Muscle layer of duodenum (tissue), 2 donors: Measurements from ENCODE around the gene DSCAM.

Source experiments
- H3K27ac ChIP-seq: one replicate; pipeline ENCODE4 v1.7.0; 2013; ENCODE audit warnings: mild to moderate bottlenecking, low read length
- H3K27me3 ChIP-seq: one replicate; pipeline ENCODE4 v1.7.0; 2013; ENCODE audit warnings: low read depth, mild to moderate bottlenecking, control low read depth, low read length
- H3K36me3 ChIP-seq, 2 donors: one replicate each; pipeline ENCODE4 v1.7.0; 2013; ENCODE audit warnings: low read length in 2 of 2, control low read depth in 1 of 2, mild to moderate bottlenecking in 1 of 2; ENCODE audit not compliant: insufficient read depth in 2 of 2, control insufficient read depth in 1 of 2
- H3K4me1 ChIP-seq, 2 donors: one replicate each; pipeline ENCODE4 v1.7.0; 2013; ENCODE audit warnings: low read length in 2 of 2, mild to moderate bottlenecking in 2 of 2, control low read depth in 1 of 2, moderate library complexity in 1 of 2; ENCODE audit not compliant: insufficient read depth in 2 of 2, control insufficient read depth in 1 of 2
- H3K4me3 ChIP-seq, 2 donors: one replicate each; pipeline ENCODE4 v1.7.0; 2013; ENCODE audit warnings: low read length in 2 of 2, low read depth in 1 of 2, mild to moderate bottlenecking in 1 of 2
- H3K9me3 ChIP-seq, 2 donors: one replicate each; pipeline ENCODE4 v1.7.0; 2013; ENCODE audit warnings: low read length in 2 of 2, control low read depth in 1 of 2, mild to moderate bottlenecking in 1 of 2; ENCODE audit not compliant: control insufficient read depth in 1 of 2
- donor health status: healthy.

DSCAM gene

GRCh38 chr21:40681164-40681859 is 165.6 kb downstream of the DSCAM start:
- Histone ChIP-seq H3K4me3 (no peak overlapping the region), H3K27me3 (no peaks in the 10 kb centered on the region), H3K9me3 (peaks cover 0 to 4% of the 10 kb centered on the region in 2 donors), H3K36me3 (no peaks in the 10 kb centered on the region), H3K27ac (no peak overlapping the region), H3K4me1 (no peaks in the 10 kb centered on the region)

- Histone ChIP-seq H3K9me3 (peaks cover 0 to 4% of the 10 kb centered on the region in 2 donors), H3K4me1 (no peaks in the 10 kb centered on the region), H3K36me3 (no peaks in the 10 kb centered on the region), H3K27me3 (no peaks in the 10 kb centered on the region), H3K4me3 (no peak overlapping the region), H3K27ac (no peak overlapping the region)
Measured at GRCh38 chr21:40680311-40680710, 166.6 kb downstream of the DSCAM start.

DNA sequence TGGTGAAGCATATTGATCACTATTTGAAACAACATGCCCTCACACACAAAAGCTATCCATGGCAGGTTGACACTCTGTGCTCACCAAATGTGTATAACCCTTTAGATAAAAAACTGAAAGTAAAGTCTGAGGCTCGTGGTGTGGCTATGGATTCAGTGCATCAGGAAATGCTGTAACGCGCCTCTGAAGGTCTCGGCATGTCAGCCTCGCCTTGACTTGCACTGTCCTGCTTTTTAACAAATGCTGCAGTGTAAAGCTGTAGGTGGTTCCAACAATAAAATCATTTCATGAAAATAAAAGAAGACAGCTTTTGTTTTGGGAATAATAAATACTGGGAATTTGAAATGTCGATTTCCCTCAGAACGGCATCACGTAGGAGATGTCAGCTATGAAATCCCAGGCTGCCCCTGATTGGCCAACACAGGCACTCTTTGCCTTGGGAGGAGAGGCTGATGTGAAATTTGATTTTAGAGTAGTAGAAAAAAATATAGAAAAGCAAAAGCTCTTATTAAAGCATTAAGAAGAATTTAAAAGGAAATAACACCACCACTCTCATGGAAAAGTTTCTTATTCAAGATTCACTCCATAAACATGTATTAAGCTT is 168.2 kb downstream of the DSCAM start:
- peaks cover 0 to 4% of the 10 kb centered on the region in 2 donors for H3K9me3 ChIP-seq
- H3K36me3 ChIP-seq: no peaks in the 10 kb centered on the region
- H3K27me3 ChIP-seq: no peaks in the 10 kb centered on the region
- H3K4me3 ChIP-seq: no peak overlapping the region
- no peaks in the 10 kb centered on the region for H3K4me1 ChIP-seq
- H3K27ac ChIP-seq: no peak overlapping the region

DNA sequence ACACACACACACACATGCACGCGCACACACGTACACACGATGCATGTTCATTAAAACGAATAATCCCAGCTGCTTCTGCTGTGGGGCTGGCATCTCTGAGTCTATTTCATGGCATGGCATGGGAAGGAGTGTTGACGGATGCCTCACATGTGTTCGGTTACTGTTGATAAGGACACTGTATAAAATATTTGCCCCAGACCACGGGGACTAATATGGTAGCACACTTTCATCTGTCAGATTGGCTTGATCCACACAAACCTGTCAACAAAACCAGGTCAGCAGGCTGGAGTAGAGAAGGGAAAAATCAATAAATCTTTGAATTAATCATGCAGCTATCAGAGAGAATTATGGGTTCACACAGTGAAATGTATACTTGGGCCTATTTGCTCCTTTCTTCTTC is 171.9 kb downstream of the DSCAM start:
- no peaks in the 10 kb centered on the region for H3K36me3 ChIP-seq
- no peaks in the 10 kb centered on the region for H3K27me3 ChIP-seq
- no peak overlapping the region for H3K4me3 ChIP-seq
- no peaks in the 10 kb centered on the region for H3K9me3 ChIP-seq
- no peaks in the 10 kb centered on the region for H3K4me1 ChIP-seq
- no peak overlapping the region for H3K27ac ChIP-seq

GRCh38 chr21:40672602-40673001 is 174.4 kb downstream of the DSCAM start:
- no peak overlapping the region for H3K27ac ChIP-seq
- H3K4me3 ChIP-seq: no peak overlapping the region
- H3K36me3 ChIP-seq: no peaks in the 10 kb centered on the region
- H3K9me3 ChIP-seq: no peaks in the 10 kb centered on the region
- no peaks in the 10 kb centered on the region for H3K4me1 ChIP-seq
- H3K27me3 ChIP-seq: no peaks in the 10 kb centered on the region

DNA sequence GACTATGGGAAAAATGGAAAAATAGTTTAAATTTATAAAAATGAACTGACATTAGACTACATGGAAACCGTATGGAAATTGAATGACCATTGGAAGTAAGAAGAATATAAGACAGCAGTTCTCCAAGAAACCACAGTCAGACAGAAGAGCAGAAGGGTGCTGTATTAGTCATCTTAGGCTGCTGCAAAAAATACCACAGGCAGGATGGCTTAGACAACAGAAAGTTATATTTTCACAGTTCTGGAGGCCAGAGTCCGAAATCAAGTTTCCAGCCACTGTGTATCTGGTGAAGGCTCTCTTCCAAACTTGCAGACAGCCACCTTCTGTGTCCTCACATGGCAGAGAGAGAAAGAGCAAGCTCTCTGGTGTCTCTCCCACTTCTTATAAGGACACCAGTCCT is 175.2 kb downstream of the DSCAM start:
- no peaks in the 10 kb centered on the region for H3K9me3 ChIP-seq
- H3K4me3 ChIP-seq: no peak overlapping the region
- H3K36me3 ChIP-seq: no peaks in the 10 kb centered on the region
- H3K27me3 ChIP-seq: no peaks in the 10 kb centered on the region
- H3K4me1 ChIP-seq: no peaks in the 10 kb centered on the region
- no peak overlapping the region for H3K27ac ChIP-seq

- Histone ChIP-seq H3K27me3 (no peaks in the 10 kb centered on the region), H3K4me3 (no peak overlapping the region), H3K4me1 (no peaks in the 10 kb centered on the region), H3K27ac (no peak overlapping the region), H3K9me3 (no peaks in the 10 kb centered on the region), H3K36me3 (no peaks in the 10 kb centered on the region)
Measured at GRCh38 chr21:40668555-40669275, 178.2 kb downstream of the DSCAM start.

DNA sequence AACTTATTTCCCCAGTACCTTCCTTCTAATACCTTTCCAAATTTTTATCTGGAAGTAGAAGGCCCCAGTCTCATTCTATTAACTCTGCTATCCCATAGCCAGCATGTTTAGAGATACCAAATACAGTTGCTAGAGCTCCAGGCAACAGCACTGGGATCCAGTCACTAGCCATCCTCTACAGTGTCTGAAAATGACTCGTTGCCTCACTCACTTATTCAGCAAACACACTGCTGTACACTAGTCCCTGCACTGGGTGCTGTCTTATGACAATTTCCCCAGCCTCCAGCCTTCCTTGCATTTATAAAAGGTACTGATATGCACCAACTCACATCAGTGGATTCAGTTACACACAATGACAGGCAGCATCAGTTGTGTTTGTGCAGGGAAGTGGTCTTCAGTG is 179.0 kb downstream of the DSCAM start:
- no peaks in the 10 kb centered on the region for H3K27me3 ChIP-seq
- no peaks in the 10 kb centered on the region for H3K36me3 ChIP-seq
- no peak overlapping the region for H3K4me3 ChIP-seq
- H3K27ac ChIP-seq: no peak overlapping the region
- H3K4me1 ChIP-seq: no peaks in the 10 kb centered on the region
- H3K9me3 ChIP-seq: no peaks in the 10 kb centered on the region

DNA sequence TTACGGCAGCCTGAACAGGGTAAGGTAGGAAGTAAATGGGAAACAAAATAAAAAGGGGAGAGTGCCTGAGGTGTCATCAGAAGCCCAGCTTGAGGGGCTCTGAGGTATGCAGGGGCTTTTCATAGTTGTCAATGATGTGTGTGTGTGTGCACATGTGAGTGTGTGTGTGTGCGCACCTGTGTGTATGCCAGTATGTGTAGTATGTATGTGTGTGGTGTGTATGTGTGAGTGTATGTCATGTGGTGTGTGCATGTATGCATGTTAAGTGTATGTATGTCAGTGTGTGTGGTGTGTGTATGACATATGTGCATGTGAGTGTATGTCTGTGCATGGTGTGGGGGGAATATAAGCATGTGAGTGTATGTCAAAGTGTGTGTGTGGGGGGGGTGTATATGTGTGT is 184.1 kb downstream of the DSCAM start:
- Histone ChIP-seq H3K4me1 (no peaks in the 10 kb centered on the region), H3K9me3 (no peaks in the 10 kb centered on the region), H3K36me3 (no peaks in the 10 kb centered on the region), H3K27ac (no peak overlapping the region), H3K27me3 (no peaks in the 10 kb centered on the region), H3K4me3 (no peak overlapping the region)

DNA sequence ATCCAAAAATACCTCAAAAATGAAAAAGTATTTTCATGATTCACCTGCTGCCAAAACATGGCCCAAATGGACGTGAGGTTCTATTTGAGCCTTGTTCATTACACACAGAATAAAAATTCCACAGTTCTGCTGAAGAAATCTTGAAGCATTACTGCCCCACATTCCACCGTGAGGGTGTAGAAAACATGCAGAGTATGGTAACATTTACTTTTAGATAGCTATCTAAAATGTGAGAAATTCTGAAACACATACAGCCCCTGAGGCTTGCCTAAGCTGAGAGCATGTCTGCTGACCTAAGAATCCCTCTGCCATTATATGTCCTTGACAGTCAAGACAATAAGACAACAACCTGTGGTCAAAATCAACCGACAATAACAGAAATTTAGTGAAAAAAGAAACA is 186.5 kb downstream of the DSCAM start:
- Histone ChIP-seq H3K27ac (no peak overlapping the region), H3K27me3 (no peaks in the 10 kb centered on the region), H3K9me3 (no peaks in the 10 kb centered on the region), H3K4me1 (no peaks in the 10 kb centered on the region), H3K36me3 (no peaks in the 10 kb centered on the region), H3K4me3 (no peak overlapping the region)

GRCh38 chr21:40658311-40658710 is 188.6 kb downstream of the DSCAM start:
- no peaks in the 10 kb centered on the region for H3K27me3 ChIP-seq
- no peaks in the 10 kb centered on the region for H3K36me3 ChIP-seq
- H3K27ac ChIP-seq: no peak overlapping the region
- H3K9me3 ChIP-seq: peaks cover 4 to 6% of the 10 kb centered on the region in 2 donors
- no peaks in the 10 kb centered on the region for H3K4me1 ChIP-seq
- H3K4me3 ChIP-seq: no peak overlapping the region
